ENCODE measurements around the gene SNX19.

The SNX19 gene

DNA sequence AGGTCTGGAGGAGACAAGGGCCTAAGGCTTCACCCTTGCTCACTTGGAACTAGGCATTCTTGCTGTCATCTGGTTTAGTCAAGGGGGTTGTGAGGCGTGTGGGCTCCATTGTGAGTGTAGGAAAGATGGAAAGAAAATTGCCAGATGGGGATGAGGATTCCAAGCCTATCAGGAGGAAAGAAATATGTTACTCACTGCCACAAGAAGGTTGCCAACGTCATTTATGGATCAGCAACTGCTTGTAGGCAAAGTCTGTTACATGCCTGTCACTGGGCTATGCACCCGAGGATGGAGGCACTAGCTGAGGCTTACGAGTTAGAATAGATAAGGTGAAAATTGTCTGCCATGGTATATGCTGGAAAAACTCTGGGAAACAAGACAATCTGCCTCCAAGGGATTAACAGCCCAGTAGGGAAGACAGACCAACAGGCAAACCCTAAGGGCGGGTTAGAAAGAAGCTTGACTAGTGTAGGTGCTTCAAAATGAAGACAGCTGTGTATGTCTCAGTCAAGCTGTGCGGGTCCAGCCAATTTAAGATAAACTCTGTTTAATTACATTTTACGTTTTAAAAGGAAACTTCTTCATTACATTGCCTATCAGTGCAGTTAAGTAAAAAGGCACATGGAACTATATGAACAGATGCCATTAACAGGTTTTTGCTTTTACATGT, 47.4 kb downstream of the SNX19 start:
- TF ChIP-seq, protein P1, sequence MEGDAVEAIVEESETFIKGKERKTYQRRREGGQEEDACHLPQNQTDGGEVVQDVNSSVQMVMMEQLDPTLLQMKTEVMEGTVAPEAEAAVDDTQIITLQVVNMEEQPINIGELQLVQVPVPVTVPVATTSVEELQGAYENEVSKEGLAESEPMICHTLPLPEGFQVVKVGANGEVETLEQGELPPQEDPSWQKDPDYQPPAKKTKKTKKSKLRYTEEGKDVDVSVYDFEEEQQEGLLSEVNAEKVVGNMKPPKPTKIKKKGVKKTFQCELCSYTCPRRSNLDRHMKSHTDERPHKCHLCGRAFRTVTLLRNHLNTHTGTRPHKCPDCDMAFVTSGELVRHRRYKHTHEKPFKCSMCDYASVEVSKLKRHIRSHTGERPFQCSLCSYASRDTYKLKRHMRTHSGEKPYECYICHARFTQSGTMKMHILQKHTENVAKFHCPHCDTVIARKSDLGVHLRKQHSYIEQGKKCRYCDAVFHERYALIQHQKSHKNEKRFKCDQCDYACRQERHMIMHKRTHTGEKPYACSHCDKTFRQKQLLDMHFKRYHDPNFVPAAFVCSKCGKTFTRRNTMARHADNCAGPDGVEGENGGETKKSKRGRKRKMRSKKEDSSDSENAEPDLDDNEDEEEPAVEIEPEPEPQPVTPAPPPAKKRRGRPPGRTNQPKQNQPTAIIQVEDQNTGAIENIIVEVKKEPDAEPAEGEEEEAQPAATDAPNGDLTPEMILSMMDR (IDR thresholded peaks at IDR 0.05; ENCODE audit: insufficient read depth, low read depth, low read length, missing control alignments), result no peak
- no peak for DNase-seq (ENCODE audit: low read depth)
- no peak overlapping the region for H3K4me3 ChIP-seq (ENCODE audit: low read length)

DNA sequence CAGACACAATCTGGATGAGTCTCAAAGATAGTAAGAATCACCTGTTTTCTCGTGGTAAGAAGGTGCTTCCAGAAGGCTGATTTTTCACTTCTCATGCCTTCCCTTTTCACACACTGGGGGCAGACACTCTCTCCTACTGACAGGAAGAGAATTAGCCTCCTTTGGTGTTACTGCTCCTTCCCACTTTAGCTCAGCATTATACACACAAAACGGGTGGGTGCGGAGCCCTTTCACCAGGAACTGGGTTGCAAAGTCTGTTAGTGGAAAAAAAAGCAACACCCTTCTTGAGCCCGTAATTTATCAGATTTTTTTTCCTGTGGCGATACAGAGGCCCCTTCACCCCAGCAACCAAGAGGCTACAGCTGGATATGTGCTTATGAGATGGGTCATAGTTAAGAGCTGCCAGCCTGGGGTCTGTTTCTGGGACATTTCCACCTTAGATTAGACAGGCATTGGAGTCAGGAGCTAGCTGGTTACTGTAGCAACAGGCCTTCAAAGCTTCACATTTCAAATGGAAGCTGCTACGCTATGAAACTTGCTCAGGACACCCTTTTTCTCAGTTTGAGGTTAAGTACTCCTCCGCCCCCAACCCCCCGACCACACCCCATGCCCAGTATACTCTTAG, 48.1 kb downstream of the SNX19 start:
- no peak overlapping the region for H3K4me3 ChIP-seq (ENCODE audit: low read length)
- TF ChIP-seq, protein P1 (IDR thresholded peaks at IDR 0.05; ENCODE audit: insufficient read depth, low read depth, low read length, missing control alignments), result no peak

DNA sequence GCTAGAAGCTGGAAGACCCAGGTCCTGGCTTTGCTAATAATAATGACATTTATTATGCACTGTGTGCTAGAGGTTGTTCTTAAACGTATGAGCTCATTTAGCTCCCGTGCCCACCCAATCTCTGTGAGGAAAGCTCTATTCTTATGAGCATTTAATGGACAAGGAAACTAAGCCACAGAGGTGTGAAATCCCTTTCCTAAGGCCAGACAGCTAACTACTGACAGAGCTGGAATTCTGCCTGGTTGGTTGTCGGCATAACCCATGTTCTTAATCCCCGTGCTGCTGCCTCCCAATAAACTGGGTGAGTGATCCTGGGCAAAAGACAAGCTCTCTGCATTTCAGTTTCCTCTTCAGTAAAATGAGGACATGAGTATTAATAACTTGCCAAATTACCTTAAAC, 49.4 kb downstream of the SNX19 start:
- DNase-seq (ENCODE audit: low read depth), result no peak
- no peak overlapping the region for H3K4me3 ChIP-seq (ENCODE audit: low read length)
- TF ChIP-seq, protein P1 (IDR thresholded peaks at IDR 0.05; ENCODE audit: insufficient read depth, low read depth, low read length, missing control alignments), result no peak

More for the DNA sequence above, 48.1 kb downstream of the SNX19 start:
- no peak for DNase-seq (ENCODE audit: low read depth)

DNA sequence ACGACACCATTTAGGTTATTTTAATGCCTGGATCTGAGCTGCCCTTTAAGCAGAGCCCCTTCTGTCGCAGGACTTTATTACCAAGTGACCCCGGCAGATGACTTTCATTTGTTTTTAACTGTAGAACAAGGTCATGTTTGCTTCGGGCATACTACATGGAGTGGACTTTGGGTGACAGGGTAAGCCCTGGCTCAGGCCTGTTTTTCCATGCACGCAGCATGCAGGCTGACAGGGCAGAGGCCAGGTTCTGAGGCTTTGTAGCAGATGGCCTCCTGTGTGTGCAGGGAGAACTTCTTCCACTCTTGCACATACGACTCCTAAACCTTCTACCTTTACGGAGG, 50.5 kb downstream of the SNX19 start:
- TF ChIP-seq, protein P1 (IDR thresholded peaks at IDR 0.05; ENCODE audit: insufficient read depth, low read depth, low read length, missing control alignments), result no peak
- no peak overlapping the region for H3K4me3 ChIP-seq (ENCODE audit: low read length)
- DNase-seq (ENCODE audit: low read depth), result no peak

DNA sequence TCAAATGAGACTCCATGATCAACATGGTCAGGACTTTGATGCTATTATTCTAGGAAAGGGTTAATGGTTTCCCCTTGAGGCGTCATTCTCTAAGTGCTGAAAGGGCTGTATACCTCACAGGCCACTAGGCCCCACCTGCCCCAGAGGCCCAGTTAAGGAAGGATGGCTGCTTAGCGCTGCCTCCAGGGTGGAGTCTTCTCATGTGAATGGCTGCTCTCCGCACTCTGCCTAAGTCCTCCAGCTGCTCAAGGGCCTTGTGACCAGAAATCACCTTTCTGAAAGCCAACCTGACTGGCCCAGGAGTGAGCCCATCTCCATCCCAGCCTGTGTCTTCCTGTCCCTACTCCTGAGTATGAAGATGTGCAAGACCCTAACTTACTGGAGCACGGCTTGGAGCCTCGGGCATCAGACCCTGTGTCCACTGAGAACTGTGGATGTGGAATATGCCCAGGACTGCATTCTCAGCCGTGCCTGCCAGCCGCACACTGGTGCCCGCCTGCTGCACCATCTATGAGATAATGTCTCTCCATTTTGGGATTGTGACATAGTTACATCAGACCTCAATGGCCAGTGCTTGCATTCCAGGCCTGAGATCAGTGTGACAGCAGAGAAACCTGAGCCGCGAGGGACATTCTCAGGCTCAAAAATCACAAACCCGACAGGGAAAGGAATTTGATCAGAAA, 51.0 kb downstream of the SNX19 start:
- TF ChIP-seq, protein P1 (IDR thresholded peaks at IDR 0.05; ENCODE audit: insufficient read depth, low read depth, low read length, missing control alignments), result no peak
- DNase-seq (ENCODE audit: low read depth), result no peak
- H3K4me3 ChIP-seq (ENCODE audit: low read length), result no peak overlapping the region

DNA sequence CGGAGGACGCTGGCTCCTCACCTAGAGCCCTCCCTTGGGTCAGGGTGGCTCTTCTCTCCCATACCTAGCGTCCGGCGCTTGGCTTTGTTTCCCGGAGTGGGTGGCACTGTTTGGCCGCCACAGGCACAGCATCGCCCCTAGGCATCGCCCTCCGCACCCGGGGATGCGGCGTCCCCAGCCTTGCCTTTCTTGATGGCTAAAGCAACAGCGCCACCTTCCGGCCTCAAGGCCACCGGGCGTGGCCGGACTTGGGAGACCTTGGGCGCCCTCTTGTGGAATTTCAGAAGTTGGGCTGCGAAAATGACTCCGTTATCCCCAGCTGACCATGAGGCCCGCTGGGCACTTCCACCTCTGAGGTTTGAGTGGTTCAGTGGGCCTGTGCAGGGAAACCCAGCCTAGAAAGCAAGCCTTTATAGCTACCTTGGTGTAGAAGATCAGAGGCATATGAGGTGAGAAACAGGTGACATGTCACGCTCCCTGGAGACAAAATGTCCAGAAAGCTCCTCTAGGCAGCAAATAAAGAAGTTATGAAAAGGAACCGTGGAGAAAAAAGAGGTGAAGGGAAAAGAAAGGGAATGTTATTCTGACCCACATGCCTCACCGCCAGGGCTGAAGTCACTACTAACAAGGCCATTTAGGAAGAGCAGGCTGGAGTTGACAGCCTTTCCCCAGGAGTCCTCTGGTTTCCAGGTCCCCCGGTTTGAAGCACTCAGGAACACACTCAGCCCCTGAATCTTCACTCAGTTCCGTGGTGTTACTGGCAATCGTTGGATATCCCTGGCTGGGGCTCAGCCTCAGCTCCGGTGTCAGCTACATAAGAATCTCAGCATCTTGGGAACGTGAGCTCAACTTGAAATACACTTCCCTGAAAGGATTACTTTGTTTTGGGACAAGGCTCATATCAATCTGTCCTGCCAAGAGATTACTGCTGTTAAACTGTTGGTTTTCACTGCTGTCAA, 54.1 kb downstream of the SNX19 start:
- TF ChIP-seq, protein P1 (IDR thresholded peaks at IDR 0.05; ENCODE audit: insufficient read depth, low read depth, low read length, missing control alignments), result peak; percentile 99
- H3K4me3 ChIP-seq (ENCODE audit: low read length), result no peak overlapping the region
- DNase-seq (ENCODE audit: low read depth), result peak; percentile 94

All from epithelial cell of esophagus (primary cell).